HepG2 (cell line): ENCODE measurements around the gene CDC6. TPM values are rescaled to one million over a fixed set of nuclear protein-coding genes. Genes with fewer than 3 reads are reported as not detected.

Experiments
- CCDC6 ChIP-seq: sonication (generic); formaldehyde crosslinking; IDR thresholded peaks from 2 replicates; pipeline ENCODE4 v1.8.1; 2022; ENCODE audit warnings: mild to moderate bottlenecking, missing genetic modification reagents, moderate library complexity
- DR1 ChIP-seq: sonication (generic); formaldehyde crosslinking; IDR thresholded peaks from 2 replicates; pipeline ENCODE4 v1.8.0; 2021; ENCODE audit warnings: mild to moderate bottlenecking, missing genetic modification reagents, inconsistent platforms
- FOXJ3 ChIP-seq: sonication (generic); formaldehyde crosslinking; IDR thresholded peaks from 2 replicates; pipeline ENCODE4 v1.4.0; 2020; ENCODE audit warnings: missing genetic modification reagents, mild to moderate bottlenecking, borderline replicate concordance
- GABPA ChIP-seq, 2 experiments: IDR thresholded peaks; 2 replicates each; pipeline ENCODE4 v1.6.1; 2011 to 2016; ENCODE audit warnings: low read depth in 2 of 2, low read length in 1 of 2, missing biosample characterization in 1 of 2, missing genetic modification characterization in 1 of 2
- GLI4 ChIP-seq: sonication (generic); formaldehyde crosslinking; IDR thresholded peaks from 2 replicates; pipeline ENCODE4 v1.5.1; 2020; ENCODE audit warnings: missing genetic modification reagents, mild to moderate bottlenecking, moderate library complexity, borderline replicate concordance
- MAFF ChIP-seq: IDR thresholded peaks from 2 replicates; pipeline ENCODE4 v1.6.1; 2011; ENCODE audit warnings: low read depth, low read length, improper control_type of control experiment
- NFATC3 ChIP-seq: sonication (generic); formaldehyde crosslinking; IDR thresholded peaks from 2 replicates; pipeline ENCODE4 v1.5.1; 2020; ENCODE audit warnings: mild to moderate bottlenecking, missing genetic modification reagents
- NFIB ChIP-seq: sonication (generic); formaldehyde crosslinking; IDR thresholded peaks from 2 replicates; pipeline ENCODE4 v1.9.0; 2021; ENCODE audit warnings: missing genetic modification reagents, mild to moderate bottlenecking, borderline replicate concordance
- NFKBIZ ChIP-seq: IDR thresholded peaks from 2 replicates; pipeline ENCODE4 v1.6.1; 2018; ENCODE audit warnings: missing genetic modification reagents, missing compliant biosample characterization
- PHF21A ChIP-seq: sonication (generic); formaldehyde crosslinking; IDR thresholded peaks from 2 replicates; pipeline ENCODE4 v1.5.0; 2020; ENCODE audit warnings: mild to moderate bottlenecking, missing genetic modification reagents
- RXRB ChIP-seq: IDR thresholded peaks from 2 replicates; pipeline ENCODE4 v1.6.1; 2016; ENCODE audit warnings: borderline replicate concordance, missing genetic modification reagents, missing compliant biosample characterization
- SIN3A ChIP-seq: IDR thresholded peaks from 2 replicates; pipeline ENCODE4 v1.6.1; 2011; ENCODE audit warnings: low read depth, mild to moderate bottlenecking, control low read depth, low read length, borderline replicate concordance
- SKI ChIP-seq: fragments of 450-650 bp; IDR thresholded peaks from one replicate; pipeline ENCODE4 v1.6.1; 2018; ENCODE audit warnings: mild to moderate bottlenecking; ENCODE audit not compliant: partially characterized antibody
- ZEB1 ChIP-seq: IDR thresholded peaks from 2 replicates; pipeline ENCODE4 v1.6.1; 2012; ENCODE audit warnings: mild to moderate bottlenecking, low read depth, inconsistent platforms; ENCODE audit not compliant: insufficient replicate concordance
- ZFP36L1 ChIP-seq: sonication (generic); formaldehyde crosslinking; IDR thresholded peaks from 2 replicates; pipeline ENCODE4 v1.8.0; 2022; ENCODE audit warnings: mild to moderate bottlenecking, missing genetic modification reagents, moderate library complexity
- ZKSCAN1 ChIP-seq: fragments of 150-350 bp; IDR thresholded peaks from 2 replicates; pipeline ENCODE4 v1.6.1; 2014; ENCODE audit warnings: low read length
- ZNF121 ChIP-seq: sonication (generic); formaldehyde crosslinking; IDR thresholded peaks from 2 replicates; pipeline ENCODE4 v1.5.0; 2020; ENCODE audit warnings: mild to moderate bottlenecking, missing genetic modification reagents
- ZNF567 ChIP-seq: sonication (generic); formaldehyde crosslinking; IDR thresholded peaks from 2 replicates; pipeline ENCODE4 v1.8.1; 2023; ENCODE audit warnings: mild to moderate bottlenecking, missing genetic modification reagents, borderline replicate concordance
- ZNF75D ChIP-seq: sonication (generic); formaldehyde crosslinking; IDR thresholded peaks from 2 replicates; pipeline ENCODE4 v1.8.1; 2023; ENCODE audit warnings: missing genetic modification reagents, mild to moderate bottlenecking, borderline replicate concordance
- polyA plus RNA-seq, 8 experiments: library from polyadenylated mRNA; depleted of rRNA in 3 of 8; stranded (reverse) in 7 of 8; unstranded in 1 of 8; fragments of >200 nt; fragmentation: Illumina TruSeq in 4 of 8; extraction: Trizol in 4 of 8; gene quantifications; 2 replicates each; pipeline versions ENCODE4 v1.2.1 to v1.2.3, GENCODE V29; 2011 to 2016; ENCODE audit warnings: low read depth in 4 of 8, missing spikeins in 1 of 8, mixed read lengths in 1 of 8; ENCODE audit not compliant: insufficient read depth in 1 of 8
- total RNA-seq, 5 experiments: library from RNA; depleted of rRNA; stranded (reverse); fragments of >200 nt; fragmentation: Illumina TruSeq; extraction: Trizol; gene quantifications; 2 replicates each; pipeline ENCODE4 v1.2.3, GENCODE V29; 2016; ENCODE audit warnings: low read depth in 1 of 5
- TF ChIP-seq, protein P1 (sequence below): sonication (generic); formaldehyde crosslinking; conservative IDR thresholded peaks from 2 replicates; pipeline ENCODE4 v1.4.0; 2020; ENCODE audit warnings: missing genetic modification reagents
- TF ChIP-seq, protein P2 (sequence below): fragments of 450-650 bp; IDR thresholded peaks from 2 replicates; pipeline ENCODE4 v1.6.1; 2016
- TF ChIP-seq, protein P3 (sequence below): IDR thresholded peaks from 2 replicates; pipeline ENCODE4 v1.6.1; 2016
- TF ChIP-seq, protein P4 (sequence below): IDR thresholded peaks from 2 replicates; pipeline ENCODE4 v1.6.1; 2016; ENCODE audit warnings: mild to moderate bottlenecking, missing biosample characterization, missing genetic modification reagents

CDC6 gene
- total and polyA plus RNA-seq, 2 of the 13 experiments (the other 11 are each of a cell fraction or from before 2014, with no cell fraction given), result 17.4 to 114 TPM

DNA sequence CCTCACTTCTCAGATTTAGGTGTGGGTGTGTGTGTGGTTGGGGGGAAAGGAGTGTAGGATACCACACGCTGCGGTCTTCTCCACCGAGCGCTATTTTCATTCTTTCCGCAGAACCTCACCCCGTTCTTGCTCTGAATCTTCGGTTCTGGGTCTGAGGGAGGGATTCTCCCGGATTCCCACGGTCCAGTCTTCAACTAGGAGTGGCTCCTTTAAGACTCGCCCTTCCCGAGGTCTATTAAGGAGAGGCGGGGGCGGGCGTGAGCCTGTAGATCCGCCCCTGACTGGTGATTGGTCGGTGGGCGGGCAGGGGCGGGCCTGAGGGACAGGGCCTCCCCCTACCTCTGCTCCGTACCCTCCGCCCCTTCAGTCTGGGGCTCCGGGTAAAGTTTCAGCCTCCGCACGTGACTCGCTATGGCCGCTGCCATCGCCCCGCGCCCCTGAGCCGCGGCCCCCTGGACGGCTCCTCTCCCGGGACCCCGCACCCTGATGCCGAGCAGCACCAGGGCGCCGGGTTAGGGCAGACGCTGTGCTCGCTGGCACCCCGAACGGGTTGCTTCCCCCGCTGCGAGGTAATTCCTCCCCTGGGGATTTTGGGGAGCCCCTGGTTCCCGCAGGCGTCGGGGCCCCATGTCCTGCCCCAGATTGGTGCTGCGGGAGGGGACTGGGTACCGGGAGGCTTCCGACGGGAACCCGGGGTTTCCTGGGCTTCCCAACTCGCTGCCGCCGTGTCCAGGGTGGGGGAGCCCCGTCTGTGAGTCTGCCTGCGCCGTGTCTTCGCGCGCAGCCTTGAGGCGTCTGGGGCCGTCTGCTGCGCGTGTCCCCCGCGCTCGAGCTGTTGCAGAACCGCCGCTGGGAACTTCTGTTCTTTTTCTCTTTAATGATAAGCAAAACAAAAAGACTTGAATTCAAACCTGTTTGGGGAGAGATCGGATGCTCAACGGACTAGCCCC, 30.5 kb downstream of the CDC6 start (continued):
- TF ChIP-seq FOXJ3, result no peak; the same call in 1 of the 2 replicates
- no peak for TF ChIP-seq GABPA (IDR thresholded peaks at IDR 0.05; ENCODE audit: low read depth, low read length)
- TF ChIP-seq GABPA (CRISPR knock-in tag; IDR thresholded peaks at IDR 0.05; ENCODE audit: low read depth), result 0 out of 2 replicates have a peak, but pooled peaks have one; percentile 15
- TF ChIP-seq NFKBIZ (CRISPR knock-in tag), result peak; percentile 74; the same call in 1 of the 2 replicates
- TF ChIP-seq ZNF75D, result no peak
- no peak for TF ChIP-seq NFATC3
- peak; percentile 22; the same call in 1 of the 2 replicates for TF ChIP-seq CCDC6 (CRISPR knock-in tag)
- TF ChIP-seq ZFP36L1 (CRISPR knock-in tag), result no peak; the same call in 1 of the 2 replicates
- TF ChIP-seq, protein P1, sequence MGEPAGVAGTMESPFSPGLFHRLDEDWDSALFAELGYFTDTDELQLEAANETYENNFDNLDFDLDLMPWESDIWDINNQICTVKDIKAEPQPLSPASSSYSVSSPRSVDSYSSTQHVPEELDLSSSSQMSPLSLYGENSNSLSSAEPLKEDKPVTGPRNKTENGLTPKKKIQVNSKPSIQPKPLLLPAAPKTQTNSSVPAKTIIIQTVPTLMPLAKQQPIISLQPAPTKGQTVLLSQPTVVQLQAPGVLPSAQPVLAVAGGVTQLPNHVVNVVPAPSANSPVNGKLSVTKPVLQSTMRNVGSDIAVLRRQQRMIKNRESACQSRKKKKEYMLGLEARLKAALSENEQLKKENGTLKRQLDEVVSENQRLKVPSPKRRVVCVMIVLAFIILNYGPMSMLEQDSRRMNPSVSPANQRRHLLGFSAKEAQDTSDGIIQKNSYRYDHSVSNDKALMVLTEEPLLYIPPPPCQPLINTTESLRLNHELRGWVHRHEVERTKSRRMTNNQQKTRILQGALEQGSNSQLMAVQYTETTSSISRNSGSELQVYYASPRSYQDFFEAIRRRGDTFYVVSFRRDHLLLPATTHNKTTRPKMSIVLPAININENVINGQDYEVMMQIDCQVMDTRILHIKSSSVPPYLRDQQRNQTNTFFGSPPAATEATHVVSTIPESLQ (CRISPR knock-in tag), result 0 out of 2 replicates have a peak, but pooled peaks have one; percentile 85
- peak; percentile 80 for TF ChIP-seq PHF21A (CRISPR knock-in tag)
- TF ChIP-seq, protein P2, sequence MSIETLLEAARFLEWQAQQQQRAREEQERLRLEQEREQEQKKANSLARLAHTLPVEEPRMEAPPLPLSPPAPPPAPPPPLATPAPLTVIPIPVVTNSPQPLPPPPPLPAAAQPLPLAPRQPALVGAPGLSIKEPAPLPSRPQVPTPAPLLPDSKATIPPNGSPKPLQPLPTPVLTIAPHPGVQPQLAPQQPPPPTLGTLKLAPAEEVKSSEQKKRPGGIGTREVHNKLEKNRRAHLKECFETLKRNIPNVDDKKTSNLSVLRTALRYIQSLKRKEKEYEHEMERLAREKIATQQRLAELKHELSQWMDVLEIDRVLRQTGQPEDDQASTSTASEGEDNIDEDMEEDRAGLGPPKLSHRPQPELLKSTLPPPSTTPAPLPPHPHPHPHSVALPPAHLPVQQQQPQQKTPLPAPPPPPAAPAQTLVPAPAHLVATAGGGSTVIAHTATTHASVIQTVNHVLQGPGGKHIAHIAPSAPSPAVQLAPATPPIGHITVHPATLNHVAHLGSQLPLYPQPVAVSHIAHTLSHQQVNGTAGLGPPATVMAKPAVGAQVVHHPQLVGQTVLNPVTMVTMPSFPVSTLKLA, result peak; percentile 27; the same call in 1 of the 2 replicates
- no peak for TF ChIP-seq ZKSCAN1
- TF ChIP-seq GLI4 (CRISPR knock-in tag), result no peak
- peak; percentile 61; the same call in 1 of the 2 replicates for TF ChIP-seq RXRB (CRISPR knock-in tag)
- TF ChIP-seq ZNF121 (CRISPR knock-in tag), result no peak
- TF ChIP-seq, protein P3, sequence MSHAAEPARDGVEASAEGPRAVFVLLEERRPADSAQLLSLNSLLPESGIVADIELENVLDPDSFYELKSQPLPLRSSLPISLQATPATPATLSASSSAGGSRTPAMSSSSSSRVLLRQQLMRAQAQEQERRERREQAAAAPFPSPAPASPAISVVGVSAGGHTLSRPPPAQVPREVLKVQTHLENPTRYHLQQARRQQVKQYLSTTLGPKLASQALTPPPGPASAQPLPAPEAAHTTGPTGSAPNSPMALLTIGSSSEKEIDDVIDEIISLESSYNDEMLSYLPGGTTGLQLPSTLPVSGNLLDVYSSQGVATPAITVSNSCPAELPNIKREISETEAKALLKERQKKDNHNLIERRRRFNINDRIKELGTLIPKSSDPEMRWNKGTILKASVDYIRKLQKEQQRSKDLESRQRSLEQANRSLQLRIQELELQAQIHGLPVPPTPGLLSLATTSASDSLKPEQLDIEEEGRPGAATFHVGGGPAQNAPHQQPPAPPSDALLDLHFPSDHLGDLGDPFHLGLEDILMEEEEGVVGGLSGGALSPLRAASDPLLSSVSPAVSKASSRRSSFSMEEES (CRISPR knock-in tag), result peak; percentile 93
- TF ChIP-seq ZNF567, result peak; percentile 69
- TF ChIP-seq ZEB1, result peak; percentile 24
- peak; percentile 73; the same call in 1 of the 2 replicates for TF ChIP-seq SIN3A
- TF ChIP-seq, protein P4, sequence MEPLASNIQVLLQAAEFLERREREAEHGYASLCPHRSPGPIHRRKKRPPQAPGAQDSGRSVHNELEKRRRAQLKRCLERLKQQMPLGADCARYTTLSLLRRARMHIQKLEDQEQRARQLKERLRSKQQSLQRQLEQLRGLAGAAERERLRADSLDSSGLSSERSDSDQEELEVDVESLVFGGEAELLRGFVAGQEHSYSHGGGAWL, result peak; percentile 93
- no peak for TF ChIP-seq NFIB
- no peak for TF ChIP-seq MAFF
- TF ChIP-seq DR1 (CRISPR knock-in tag), result no peak; the same call in 1 of the 2 replicates
- peak; percentile 50 for TF ChIP-seq SKI
